NB4 (cell line): ENCODE results near the gene ATXN1L.

Experiments used
- DNase-seq: peaks from one replicate; pipeline ENCODE4 v3.0.0; 2010; ENCODE audit warnings: low read depth
- H3K4me3 ChIP-seq: one replicate; pipeline ENCODE4 v1.5.1; 2011; ENCODE audit warnings: mild to moderate bottlenecking, low read depth, low read length, moderate library complexity
- MYC ChIP-seq: IDR thresholded peaks from 2 replicates; pipeline ENCODE4 v1.6.1; 2011; ENCODE audit warnings: low read depth, low read length
- POLR2A ChIP-seq: IDR thresholded peaks from 2 replicates; pipeline ENCODE4 v1.6.1; 2011; ENCODE audit warnings: mild to moderate bottlenecking; ENCODE audit not compliant: insufficient read length; ENCODE audit errors: extremely low read depth
- TF ChIP-seq, protein P1 (sequence below): IDR thresholded peaks from 2 replicates; pipeline ENCODE4 v1.6.1; 2011; ENCODE audit warnings: low read depth, low read length
- TF ChIP-seq, protein P2 (sequence below): IDR thresholded peaks from one replicate; pipeline ENCODE4 v1.5.1; 2012; ENCODE audit warnings: low read depth, low read length

Gene ATXN1L

DNA sequence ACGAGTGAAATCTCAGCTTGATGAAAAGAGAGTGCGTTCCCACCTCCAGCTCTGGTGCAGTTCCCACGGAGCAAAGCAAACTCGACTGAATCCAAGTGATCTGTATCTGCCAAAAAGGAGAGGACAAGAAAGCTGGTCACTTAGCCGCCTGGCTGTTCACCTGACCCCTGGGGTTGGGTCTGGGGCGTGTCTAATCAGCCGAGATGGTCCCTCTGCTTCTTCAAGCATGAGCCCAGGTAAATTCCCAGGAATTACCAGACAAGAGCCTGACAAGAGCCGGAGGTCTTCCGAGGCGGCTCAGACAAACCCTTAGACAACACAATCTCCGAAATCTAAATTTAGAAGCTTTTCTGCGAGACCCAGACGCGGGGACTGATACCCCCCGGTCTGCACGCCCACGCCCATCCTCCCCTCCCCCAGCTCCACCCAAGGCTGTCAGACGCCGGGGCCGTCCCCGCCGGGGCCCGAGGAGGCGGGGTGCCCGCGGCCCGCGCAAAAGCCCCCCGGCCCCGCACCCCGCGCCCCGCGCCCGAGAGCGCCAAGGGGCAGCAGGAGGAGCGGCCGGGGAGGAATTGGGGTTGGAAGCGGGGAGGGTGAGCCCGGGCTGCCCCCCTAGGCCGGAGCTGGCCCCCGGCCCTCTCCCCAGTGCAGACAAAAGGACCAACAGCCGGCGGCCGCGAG lies 37.5 kb downstream of the ATXN1L start:
- peak; percentile 20 for DNase-seq
- TF ChIP-seq, protein P1, sequence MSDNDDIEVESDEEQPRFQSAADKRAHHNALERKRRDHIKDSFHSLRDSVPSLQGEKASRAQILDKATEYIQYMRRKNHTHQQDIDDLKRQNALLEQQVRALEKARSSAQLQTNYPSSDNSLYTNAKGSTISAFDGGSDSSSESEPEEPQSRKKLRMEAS: no peak
- no peak for TF ChIP-seq MYC

DNA sequence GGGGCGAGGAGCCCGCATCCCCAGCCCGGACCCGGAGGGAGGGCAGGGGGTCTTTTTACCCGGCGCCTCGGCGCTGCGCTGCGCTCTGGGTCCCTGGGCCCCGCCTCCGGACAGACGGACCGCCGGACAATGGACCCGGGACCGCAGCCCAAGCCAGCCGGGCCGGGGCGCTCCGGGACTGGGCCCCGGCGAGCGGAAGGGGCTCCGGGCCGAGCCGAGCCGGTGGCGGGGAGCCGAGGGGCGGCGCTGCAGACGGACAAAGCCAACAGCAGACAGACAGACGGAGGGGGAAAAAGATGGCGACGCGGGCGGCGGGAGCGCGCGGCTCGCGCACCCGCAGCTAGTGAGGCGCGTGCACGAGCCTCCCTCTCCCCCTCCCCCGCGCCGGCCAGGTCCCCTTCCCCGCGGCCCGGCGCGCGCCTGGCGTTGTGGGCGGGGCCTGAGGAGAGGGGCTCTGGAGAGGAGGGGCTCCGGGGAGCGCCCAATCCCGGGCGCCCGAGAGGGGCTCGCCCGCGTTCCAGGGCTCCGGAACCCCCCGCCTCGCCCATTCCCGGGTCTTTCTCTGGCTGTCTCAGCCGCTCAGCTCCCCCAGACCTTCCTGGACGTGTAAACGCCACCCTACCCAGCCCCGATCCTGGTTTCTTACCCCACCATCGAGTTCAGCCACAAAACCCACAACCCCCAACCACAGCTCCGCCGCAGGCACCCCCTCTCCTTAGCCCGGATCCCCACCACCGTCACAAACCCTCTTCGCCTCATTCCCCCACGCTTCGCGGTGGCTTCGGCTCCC lies 38.3 kb downstream of the ATXN1L start, which contains the start of gene ZNF821:
ZNF821 (minus strand) TSS at position 334 of the 790 bp plus-strand sequence. CDS start 4,236 bp downstream, outside the sequence.
- H3K4me3 ChIP-seq: peak within 1 kb of the TSS; percentile 58
- TF ChIP-seq MYC (no peak; the same call in 1 of the 2 replicates), POLR2A (peak; percentile 32)
- TF ChIP-seq, protein P2, sequence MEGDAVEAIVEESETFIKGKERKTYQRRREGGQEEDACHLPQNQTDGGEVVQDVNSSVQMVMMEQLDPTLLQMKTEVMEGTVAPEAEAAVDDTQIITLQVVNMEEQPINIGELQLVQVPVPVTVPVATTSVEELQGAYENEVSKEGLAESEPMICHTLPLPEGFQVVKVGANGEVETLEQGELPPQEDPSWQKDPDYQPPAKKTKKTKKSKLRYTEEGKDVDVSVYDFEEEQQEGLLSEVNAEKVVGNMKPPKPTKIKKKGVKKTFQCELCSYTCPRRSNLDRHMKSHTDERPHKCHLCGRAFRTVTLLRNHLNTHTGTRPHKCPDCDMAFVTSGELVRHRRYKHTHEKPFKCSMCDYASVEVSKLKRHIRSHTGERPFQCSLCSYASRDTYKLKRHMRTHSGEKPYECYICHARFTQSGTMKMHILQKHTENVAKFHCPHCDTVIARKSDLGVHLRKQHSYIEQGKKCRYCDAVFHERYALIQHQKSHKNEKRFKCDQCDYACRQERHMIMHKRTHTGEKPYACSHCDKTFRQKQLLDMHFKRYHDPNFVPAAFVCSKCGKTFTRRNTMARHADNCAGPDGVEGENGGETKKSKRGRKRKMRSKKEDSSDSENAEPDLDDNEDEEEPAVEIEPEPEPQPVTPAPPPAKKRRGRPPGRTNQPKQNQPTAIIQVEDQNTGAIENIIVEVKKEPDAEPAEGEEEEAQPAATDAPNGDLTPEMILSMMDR: peak; percentile 21
- TF ChIP-seq, protein P1: 0 out of 2 replicates have a peak, but pooled peaks have one; percentile 4
- peak; percentile 82 for DNase-seq

More for the DNA sequence above, 37.5 kb downstream of the ATXN1L start:
- H3K4me3 ChIP-seq: peak overlapping the region; percentile 35

DNA sequence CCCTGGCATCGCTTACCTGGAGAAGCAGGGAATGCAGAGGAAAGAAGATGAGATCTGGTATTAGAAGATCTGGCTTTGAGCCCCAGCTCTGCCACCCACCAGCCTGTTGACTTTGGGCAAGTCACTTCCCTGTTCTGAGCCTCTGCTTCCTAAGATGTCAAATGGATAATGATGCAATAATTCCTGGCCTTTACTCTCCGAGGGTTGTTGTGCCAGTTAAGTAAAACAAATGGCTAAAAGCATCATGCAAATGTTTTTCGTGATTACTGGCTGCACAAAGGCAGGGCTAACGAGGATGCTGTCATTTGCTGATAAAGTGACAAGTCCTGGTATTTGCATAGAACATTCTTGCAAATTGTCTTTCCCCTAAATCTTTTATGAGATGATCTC lies 39.5 kb downstream of the ATXN1L start:
- TF ChIP-seq MYC: no peak
- TF ChIP-seq, protein P1: no peak
- TF ChIP-seq, protein P2: no peak
- peak; percentile 55 for DNase-seq
- H3K4me3 ChIP-seq: no peak overlapping the region

DNA sequence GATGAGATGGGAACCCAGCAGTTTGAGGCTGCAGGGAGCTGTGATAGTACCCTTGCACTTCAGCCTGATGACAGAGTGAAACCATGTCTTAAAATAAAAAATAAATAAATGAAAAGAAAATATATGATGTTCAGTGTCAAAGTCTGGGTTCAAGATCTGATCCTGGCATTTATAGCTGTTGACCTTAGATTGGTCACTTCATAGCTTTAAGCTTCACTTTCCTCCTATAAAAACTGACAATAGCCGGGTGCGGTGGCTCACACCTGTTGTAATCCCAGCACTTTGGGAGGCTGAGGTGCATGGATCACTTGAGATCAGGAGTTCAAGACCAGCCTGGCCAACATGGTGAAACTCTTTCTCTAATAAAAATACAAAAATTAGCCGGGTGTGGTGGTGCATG lies 43.4 kb downstream of the ATXN1L start:
- TF ChIP-seq, protein P1: no peak
- TF ChIP-seq POLR2A (no peak), MYC (no peak)
- TF ChIP-seq, protein P2: no peak
- H3K4me3 ChIP-seq: no peak overlapping the region
- DNase-seq: no peak

DNA sequence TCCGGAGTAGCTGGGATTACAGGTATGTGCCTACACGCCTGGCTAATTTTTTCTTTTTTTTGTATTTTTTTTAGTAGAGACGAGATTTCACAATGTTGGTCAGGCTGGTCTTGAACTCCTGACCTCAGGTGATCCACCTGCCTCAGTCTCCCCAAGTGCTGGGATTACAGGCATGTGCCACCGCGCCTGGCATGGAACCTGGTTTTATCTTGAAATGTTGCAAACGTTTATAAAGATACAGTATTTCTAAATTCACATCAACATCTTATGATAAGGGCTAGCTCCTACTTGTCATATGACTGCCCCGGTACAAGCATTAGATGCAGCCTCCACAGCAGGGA lies 48.1 kb downstream of the ATXN1L start:
- TF ChIP-seq, protein P2: no peak
- no peak for TF ChIP-seq POLR2A
- TF ChIP-seq, protein P1: no peak
- no peak for TF ChIP-seq MYC
- peak overlapping the region; percentile 96 for H3K4me3 ChIP-seq
- no peak for DNase-seq
